Prostate gland (tissue), 2 donors: ENCODE results near the gene YIF1A.
"Not testable (repeated sequence)": the region's sequence is repeated elsewhere in the genome, so short reads cannot be mapped to it uniquely, and the experiment has no call there.

Experiments used
- POLR2A ChIP-seq: fragments of 450-650 bp; IDR thresholded peaks from one replicate; pipeline ENCODE4 v1.6.1; 2016; ENCODE audit warnings: antibody characterized with exemption, mild to moderate bottlenecking
- TF ChIP-seq, protein P1 (sequence below), 4 experiments: fragments of 200-600 bp in 2 of 4; fragments of 450-650 bp in 2 of 4; sonication (generic) in 2 of 4; IDR thresholded peaks; 1 replicate in 3 of 4; 2 replicates in 1 of 4; pipeline ENCODE4 v1.5.1; 2016 to 2019; ENCODE audit warnings: antibody characterized with exemption in 4 of 4, mild to moderate bottlenecking in 2 of 4, moderate library complexity in 2 of 4

DNA sequence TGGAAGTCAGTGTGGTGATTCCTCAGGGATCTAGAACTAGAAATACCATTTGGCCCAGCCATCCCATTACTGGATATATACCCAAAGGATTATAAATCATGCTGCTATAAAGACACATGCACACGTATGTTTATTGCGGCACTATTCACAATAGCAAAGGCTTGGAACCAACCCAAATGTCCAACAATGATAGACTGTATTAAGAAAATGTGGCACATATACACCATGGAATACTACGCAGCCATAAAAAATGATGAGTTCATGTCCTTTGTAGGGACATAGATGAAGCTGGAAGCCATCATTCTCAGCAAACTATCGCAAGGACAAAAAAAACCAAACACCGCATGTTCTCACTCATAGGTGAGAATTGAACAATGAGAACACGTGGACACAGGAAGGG lies 31.8 kb upstream of the YIF1A start:
- TF ChIP-seq, protein P1, sequence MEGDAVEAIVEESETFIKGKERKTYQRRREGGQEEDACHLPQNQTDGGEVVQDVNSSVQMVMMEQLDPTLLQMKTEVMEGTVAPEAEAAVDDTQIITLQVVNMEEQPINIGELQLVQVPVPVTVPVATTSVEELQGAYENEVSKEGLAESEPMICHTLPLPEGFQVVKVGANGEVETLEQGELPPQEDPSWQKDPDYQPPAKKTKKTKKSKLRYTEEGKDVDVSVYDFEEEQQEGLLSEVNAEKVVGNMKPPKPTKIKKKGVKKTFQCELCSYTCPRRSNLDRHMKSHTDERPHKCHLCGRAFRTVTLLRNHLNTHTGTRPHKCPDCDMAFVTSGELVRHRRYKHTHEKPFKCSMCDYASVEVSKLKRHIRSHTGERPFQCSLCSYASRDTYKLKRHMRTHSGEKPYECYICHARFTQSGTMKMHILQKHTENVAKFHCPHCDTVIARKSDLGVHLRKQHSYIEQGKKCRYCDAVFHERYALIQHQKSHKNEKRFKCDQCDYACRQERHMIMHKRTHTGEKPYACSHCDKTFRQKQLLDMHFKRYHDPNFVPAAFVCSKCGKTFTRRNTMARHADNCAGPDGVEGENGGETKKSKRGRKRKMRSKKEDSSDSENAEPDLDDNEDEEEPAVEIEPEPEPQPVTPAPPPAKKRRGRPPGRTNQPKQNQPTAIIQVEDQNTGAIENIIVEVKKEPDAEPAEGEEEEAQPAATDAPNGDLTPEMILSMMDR (IDR thresholded peaks at IDR 0.05): not testable (repeated sequence)
- TF ChIP-seq POLR2A: not testable (repeated sequence)
